GM19468 (cell line): Measurements from ENCODE around the gene STX17.
A peak's percentile ranks its signal among the peaks of the same experiment; 100 is the strongest.

Experiments used
- ATAC-seq: cut with Tn5 transposase; IDR thresholded peaks from one replicate; pipeline ENCODE4 v1.9.1; 2021; ENCODE audit warnings: mild to moderate bottlenecking, moderate library complexity, moderate number of reproducible peaks; ENCODE audit not compliant: unreplicated experiment; ENCODE audit errors: extremely low read depth

The STX17 gene

DNA sequence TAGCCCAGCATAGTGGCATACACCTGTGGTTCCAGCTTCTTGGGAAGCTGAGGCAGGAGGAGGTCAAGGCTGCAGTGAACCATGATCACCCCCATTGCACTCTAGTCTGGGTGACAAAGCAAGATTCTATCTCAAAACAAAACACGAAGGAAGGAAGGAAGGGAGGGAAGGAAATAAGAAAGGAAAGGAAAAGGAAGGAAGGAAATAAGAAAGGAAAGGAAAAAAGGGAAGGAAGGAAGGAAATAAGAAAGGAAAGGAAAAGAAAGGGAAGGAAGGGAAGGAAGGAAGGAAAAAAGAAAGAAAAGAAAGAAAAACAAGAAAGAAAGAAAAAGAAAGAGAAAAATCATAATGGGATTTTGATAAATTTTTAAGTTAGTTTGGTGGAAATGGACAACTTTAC, 3.1 kb upstream of the STX17 start:
- ATAC-seq: no peak

DNA sequence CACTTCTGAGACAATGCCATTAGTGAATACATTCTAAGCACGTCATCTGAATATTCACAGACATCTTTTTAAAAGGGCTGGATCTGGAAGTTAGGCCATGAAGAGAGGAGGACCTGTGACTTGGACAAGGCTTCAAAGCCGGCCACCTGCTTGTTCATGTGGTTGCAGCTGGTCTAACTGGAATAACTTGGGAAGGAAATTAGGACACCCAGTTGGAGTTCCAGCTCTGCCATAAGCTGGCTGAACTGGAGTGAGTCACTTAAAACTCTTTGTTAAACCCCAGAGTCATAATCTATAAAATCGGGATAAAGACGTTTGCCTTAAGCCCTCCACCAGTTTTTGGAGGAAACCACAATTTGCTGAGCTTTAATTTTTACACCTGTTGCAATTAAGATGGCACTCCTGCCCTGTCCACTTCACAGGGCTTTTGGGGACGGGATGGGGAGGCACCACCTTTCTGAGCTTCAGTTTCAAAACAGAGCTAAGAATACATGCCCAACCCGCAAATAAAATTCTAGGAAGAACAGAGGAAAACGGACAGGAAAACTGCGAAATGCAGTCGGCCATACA, 536 bp upstream of the STX17 start:
- ATAC-seq: no peak

DNA sequence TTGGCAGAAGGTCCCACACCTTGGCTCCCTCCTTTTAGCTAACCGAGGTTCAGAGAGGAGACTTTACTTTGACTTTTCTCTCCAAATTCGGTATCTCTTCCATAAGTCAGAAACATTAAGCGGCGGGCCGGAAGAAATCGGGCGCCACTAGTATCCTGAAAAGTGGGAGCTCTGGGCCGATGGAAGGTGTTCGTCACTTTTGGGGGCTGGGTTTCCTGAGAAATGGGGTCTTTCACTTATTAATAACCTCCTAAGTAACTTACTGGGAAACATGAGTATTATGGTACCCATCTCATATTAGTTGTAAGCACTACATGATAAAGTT, 716 bp downstream of the STX17 start:
- ATAC-seq: no peak

DNA sequence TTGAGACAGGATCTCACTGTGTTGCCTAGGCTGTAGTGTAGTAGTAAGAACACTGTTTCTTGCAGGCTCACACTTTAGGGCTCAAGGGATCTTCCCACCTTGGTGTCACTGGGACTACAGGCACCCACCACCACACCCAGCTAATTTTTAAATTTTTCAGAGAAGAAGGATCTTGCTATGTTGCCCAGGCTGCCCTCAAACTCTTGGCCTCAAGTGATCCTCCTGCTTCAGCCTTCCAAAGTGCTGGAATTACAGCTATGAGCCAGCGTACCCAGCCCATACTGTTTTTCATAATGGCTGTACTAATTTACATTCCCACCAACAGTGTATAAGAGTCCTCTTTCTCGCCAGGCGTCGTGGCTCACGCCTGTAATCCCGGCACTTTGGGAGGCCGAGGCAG, 5.1 kb downstream of the STX17 start:
- ATAC-seq: no peak

DNA sequence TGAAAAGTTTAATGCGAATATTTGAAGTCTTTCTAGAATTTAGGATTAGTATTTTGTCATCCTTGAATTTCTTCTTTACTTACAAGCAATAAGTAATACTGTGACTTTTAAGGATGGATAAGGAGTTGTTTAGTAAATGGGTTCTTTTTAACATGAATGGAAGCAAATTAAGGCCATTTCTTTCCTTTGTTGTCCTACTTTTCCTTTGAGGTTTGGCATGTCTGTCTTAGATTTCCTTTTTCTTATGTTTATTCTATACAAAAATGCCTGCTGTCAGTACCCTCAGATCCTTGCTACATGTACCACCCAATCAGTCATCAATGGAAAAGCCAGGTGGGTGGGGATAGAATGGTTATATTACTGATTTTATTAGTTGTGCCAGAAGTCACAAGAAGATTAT, 10.2 kb downstream of the STX17 start:
- ATAC-seq: no peak

DNA sequence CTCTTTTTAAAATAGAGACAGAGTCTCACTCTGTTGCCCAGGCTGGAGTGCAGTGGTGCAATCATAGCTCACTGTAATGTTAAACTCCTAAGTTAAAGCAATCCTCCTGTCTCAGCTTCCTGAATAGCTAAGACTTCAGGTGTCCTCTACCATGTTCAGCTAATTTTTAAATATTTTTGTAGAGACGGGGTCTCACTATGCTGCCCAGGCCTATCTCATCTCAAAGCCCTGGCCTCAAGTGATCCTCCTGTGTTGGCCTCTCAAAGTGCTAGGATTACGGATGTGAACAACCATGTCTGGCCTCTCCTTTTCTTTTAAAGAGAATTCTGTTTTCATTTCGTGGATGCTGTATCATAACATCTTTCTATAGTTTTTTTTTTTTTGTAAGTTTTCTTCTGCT, 11.7 kb downstream of the STX17 start:
- no peak for ATAC-seq

DNA sequence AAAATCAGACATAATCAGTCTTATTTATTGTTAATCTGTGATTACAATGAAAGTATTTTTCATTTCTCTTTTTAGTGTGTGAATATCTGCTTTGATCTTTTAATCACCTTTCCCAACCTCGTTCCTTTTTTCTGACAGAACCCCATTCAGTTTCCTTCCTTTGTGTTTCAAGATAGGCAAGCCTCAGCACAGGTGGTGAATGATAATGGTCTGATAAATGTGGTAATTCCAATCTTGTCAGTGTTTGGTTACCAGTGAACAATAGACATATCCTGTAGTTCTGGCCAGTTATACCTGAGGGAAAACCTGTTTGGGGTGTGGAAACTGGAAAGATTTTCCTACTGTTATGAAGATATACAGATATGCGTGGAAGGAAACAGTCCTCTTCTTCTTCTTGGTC, 13.5 kb downstream of the STX17 start:
- ATAC-seq: no peak

DNA sequence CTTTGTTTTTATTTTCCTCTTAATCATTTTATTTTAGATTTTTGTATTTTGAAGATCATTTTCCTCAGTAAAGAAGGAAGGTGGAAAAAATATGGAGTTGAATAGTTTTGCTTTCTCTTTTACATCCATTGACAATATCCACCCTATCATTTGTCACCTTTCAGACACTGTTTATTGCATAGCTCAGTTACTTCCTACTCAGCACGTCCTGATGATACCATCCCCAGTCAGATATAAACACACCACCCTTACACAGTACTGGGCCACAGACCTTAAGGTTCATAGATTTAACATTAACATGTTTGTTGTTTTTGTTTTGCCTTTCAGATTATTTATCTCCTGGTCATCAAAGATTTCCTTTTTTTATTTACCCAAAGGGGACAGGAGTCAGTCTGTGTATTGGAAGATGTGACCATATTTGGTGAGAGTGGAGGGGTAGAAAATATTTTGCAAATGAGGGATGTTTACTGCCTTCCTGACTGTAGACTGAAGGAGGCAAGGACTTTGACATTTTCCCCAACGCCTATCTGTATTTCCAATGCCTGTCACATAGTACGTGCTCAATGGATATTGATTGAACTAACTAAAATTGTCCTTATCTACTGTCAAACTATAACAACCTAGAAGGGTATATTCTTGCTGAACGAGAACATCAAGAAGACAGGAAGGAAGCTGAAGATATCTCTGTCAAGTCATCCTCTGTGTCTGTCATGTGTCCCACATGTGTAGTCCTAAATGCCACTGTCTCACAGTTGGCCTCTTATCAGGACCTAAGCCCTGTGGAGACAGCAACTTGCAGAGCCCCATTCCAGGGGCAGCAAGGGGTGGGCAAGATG, 15.6 kb downstream of the STX17 start:
- no peak for ATAC-seq

DNA sequence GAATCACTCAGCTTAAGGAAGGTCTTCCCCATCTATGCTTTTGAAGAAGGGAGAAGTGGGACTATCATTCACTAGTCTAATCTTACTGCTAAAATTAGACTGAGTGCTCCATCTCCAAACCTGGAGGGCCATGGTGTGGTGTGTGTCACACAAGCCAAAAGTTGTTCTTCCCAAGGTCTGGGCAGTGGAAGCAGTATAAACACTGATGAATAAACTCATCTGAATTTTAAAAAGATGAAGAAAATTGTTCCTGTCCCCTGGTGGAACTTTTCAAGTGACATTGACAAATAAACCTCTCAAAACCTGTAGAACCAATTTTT, 16.2 kb downstream of the STX17 start:
- ATAC-seq: no peak

DNA sequence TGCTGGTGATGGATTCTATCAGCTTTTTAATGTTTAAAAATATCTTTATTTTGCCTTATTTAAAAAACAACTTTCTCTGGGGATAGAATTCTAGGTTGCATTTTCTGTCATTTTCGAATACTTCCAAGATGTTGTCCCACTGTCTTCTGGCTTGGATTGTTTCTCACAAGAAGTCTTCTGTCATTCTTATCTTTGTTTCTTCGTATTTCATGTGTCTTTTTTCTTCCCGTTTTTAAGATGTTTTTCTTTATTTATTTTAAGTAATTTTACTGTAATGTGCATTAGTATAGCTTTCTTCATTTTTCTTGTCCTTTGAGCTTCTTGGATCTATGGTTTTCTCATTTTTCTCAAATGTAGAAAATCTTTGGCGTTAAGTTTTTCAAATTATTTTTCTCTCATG, 19.1 kb downstream of the STX17 start:
- ATAC-seq: no peak

DNA sequence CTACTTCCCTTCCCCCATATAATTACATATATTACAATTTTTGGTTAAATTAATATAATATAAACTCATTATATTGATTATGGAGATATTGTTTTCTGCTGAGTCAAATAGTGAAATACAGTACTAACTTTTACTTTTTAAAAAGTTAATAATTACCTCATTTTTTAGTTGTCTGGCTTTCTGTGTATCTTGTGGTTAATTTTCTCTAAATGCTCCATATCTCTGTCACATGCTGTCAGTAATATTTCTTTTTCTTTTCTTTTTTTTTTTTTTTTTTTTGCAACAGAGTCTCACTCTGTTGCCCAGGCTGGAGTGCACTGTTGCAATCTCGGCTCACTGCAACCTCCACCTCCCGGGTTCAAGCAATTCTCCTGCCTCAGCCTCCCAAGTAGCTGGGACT, 23.2 kb downstream of the STX17 start:
- ATAC-seq: no peak

DNA sequence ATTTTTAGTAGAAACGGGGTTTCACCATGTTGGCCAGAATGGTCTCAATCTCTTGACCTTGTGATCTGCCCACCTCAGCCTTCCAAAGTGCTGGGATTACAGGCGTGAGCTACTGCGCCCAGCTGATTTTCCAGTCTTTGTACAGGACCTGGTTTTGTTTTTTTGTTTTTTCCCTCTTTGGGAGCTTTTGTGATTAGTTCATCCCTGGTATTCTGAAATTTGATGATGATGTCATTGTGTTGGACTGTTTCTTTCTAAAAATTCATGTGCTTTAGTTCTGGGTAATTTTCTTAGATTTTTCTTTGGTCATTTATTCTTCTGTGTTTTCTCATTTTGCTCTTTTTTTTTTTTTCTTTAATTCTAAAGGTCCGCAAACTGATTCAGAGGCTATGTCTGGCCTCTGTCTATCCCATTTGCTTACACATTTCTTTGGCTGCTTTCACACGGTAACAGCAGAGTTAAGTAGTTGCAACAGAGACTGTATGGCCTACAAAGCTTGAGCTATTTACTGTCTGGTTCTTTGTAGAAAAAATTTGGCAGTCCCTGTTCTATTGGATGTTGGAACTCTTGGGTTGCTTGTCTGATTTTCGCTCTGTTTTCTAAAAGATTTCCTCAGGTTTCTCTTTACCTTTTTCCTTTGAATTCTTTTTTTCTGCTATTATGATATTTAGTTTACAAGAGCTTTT, 24.8 kb downstream of the STX17 start:
- no peak for ATAC-seq

DNA sequence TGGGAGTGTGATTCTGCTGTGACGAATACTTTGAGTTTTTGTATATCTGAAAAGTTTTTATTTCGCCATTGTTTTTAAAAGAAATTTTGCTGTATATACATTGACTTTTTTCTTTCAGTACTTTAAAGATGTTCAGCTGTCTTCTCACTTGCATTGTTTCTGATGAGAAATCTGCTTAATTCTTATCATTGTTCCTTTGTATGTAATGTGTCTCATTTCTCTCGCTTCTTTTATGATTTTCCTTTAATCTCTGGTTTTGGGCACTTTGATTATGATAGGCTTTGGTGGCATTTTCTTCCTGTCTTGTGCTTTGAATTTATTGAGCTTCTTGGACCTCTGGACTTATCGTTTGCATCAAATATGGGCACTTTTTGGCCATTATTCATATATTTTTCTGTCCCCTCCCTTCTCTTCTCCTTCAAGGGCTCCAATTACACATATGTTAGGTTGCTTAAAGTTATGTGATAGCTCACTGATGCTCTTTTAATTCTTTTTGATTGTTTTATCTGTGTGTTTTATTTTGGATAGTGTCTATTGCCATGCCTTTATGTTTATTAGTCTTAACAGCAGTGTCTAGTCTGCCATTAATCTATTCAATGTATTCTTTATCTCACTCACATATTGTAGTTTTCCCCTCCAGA, 30.6 kb downstream of the STX17 start:
- no peak for ATAC-seq

DNA sequence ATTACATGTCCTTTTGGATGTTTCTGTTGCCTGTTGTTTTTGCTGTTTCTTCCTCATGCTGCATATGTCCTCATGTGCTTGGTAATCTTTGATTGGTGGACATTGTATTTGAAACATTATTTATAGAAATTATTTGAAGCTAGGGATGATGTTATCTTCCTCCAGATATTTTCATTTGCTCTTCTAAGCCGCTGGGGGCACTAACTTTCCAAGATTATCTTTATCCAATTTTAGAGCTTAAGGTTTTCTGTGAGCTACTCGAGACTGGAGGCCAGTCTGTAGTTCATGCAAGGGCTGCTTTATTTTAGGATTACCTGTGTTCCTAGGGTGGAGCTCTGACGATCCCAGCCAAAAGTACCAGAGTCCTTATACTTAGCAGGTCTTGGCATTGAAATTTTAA, 40.9 kb downstream of the STX17 start:
- ATAC-seq: no peak

DNA sequence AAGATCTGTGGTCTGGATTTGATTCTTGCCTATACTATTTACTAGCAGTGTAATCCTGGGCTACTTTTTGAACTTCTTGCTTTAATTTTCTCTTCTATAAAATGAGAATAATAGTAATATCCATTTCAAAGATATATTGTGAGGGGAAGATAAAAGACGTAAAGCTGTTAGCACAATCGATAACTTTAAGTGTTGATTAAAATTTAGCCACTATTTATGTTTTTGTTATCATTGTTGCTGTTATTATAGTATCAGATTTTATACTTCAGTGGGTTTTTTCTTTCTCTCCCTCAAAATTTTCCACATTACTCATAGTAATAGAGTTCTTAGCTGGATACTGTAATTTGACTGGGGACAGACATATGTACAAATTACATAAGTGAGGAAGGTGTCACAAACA, 42.0 kb downstream of the STX17 start:
- no peak for ATAC-seq

DNA sequence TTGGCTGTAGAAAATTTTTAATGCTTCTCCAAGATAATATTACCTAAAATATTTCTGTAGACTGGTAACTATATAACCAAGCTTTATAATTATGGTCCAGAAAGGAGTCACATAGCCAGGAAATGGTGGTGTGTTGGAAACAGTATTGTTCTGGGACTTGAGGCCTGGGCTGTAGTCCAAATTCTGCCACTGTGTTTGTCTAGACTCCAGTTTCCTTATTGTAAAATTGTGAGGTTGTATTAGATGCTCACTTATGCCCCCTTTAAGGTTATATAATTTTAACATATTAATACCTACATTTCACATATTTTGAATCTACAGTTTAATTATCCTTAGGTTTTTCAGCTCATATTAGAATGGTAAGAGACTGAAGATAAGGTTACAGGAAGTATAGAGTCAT, 42.4 kb downstream of the STX17 start:
- ATAC-seq: no peak

DNA sequence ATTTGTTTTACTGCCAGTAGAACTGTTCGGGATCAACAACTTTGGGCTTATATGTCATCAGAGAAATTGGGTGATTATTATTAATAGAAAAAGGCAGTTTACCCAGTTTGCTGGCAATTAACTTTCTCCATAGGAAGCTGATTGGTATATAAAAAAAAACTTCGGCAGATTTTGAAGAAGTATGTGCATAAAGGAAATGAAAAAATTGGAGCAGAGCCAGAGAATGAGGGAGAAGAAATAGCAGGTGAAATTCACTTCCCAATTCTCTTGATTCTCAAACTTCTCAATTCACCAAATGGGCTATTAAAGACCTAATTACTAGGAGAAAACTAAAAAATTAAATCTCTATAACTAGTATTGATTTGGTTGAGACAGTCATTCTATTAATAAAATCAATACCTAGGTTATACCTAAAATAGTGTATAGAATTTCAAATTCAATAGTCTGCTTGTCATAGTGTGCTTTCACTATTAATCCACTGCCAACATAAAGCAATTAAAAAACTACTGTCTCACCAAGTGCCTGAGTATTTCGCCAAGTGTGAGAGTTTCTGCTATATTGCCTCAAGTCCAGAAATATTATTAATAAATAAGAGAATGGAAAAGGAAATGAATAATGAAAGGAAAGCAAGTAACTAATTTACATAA, 47.5 kb downstream of the STX17 start:
- ATAC-seq: no peak

DNA sequence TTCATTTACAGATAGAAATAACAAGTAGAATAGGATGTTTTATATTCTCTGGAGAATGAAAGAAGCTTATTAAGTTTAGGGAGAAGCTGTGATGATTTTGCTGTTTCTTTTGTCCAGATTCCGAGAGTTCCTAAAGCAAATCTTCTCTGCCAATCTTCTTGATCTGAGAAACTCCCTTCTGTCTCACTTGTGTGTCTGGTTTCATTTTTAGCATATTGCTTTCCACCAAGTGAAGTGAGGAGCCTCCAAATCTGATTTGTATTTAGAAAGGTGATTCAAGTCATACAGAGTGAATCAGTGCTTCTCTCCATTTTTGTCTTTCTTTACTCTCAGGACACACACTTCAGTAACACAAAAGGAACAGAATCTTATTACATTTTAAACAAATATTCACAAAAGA, 48.4 kb downstream of the STX17 start:
- ATAC-seq: peak; percentile 52

DNA sequence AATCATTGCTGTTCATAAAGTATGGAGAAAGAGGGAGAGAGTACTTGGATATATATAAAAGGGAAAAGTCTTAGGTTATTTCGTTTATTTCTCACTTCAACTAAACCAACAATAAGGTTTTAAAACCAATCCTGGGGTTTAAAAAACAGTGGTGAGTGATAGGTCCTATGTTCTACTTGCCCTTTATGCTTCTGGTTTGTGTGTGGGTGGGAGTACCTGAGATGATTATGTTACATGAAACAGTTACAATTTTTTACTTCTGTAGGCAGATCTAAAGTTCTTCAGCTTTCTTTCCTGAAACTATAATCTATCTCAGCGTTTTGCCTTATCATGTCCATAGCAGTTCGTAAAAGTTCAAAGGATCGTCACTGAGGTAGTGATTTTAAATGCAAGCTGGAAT, 49.2 kb downstream of the STX17 start:
- ATAC-seq: no peak

DNA sequence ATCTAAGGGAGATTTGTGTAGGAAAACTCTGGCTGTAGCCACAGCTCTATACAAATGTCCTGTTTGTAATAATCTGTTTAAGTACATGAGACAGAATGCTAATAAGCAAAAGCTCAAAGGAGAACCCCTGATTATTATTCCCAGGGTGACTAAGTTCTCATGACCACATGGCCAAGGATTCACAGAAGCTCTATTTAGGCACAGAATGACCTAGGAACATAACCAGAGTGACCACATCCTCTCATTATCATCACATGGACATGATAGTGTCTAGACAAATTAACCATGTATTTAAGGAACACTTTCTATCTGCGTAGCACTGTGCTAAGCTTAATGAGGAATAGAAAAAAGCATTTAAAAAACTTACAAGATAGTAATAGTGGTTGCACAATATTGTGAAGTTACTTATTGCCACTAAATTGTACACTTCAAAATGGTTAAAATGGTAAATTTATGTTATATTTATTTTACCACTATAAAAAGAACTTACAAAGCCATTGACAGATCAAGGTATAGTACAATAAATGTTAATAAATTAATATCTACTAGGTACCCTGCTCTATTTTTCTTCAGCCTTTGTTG, 56.3 kb downstream of the STX17 start:
- ATAC-seq: no peak

DNA sequence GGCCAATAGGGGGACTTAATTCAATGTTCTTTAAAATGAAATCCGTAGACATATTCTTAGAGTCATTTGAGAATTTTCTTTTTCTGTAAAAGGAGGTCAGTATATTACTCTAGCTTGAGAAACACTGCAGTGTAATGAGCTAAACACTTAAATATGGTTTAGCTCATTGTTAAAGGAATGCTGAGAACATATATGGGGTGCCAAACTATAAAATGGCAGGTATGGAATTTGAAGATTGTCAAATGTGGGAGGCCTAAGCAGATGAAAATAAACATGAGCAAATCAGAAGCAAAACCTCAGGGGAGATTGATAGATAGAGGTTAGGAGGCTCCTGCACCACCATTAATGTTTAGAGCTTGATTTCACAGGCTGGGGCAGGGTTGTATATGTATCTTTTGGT, 57.9 kb downstream of the STX17 start:
- no peak for ATAC-seq
